Liver (tissue), 9 donors: ENCODE data around the gene RING1. TPM values are rescaled to one million over a fixed set of nuclear protein-coding genes. Genes with fewer than 3 reads are reported as not detected.

Source experiments
- DNase-seq: peaks from one replicate; pipeline ENCODE4 v3.0.0-alpha.2; 2017; ENCODE audit warnings: low spot score
- H3K27ac ChIP-seq, 2 donors: one replicate each; pipeline ENCODE4 v1.7.0; 2013; ENCODE audit warnings: inconsistent platforms in 2 of 2, low read length in 2 of 2, control low read depth in 1 of 2, low read depth in 1 of 2, mild to moderate bottlenecking in 1 of 2
- H3K27me3 ChIP-seq, 4 donors: one replicate each; pipeline versions ENCODE4 v1.6.1 to v1.7.0; 2013; ENCODE audit warnings: low read length in 3 of 4, inconsistent platforms in 1 of 4, mild to moderate bottlenecking in 1 of 4, moderate library complexity in 1 of 4; ENCODE audit not compliant: control insufficient read depth in 4 of 4, insufficient read depth in 4 of 4
- H3K36me3 ChIP-seq, 4 donors: one replicate each; pipeline versions ENCODE4 v1.6.1 to v1.7.0; 2013; ENCODE audit warnings: low read length in 3 of 4, mild to moderate bottlenecking in 3 of 4, low read depth in 1 of 4, moderate library complexity in 1 of 4; ENCODE audit not compliant: control insufficient read depth in 4 of 4, insufficient read depth in 3 of 4
- H3K4me1 ChIP-seq, 4 donors: one replicate each; pipeline versions ENCODE4 v1.6.1 to v1.7.0; 2013; ENCODE audit warnings: low read length in 3 of 4, mild to moderate bottlenecking in 3 of 4, moderate library complexity in 1 of 4; ENCODE audit not compliant: control insufficient read depth in 4 of 4, insufficient read depth in 4 of 4
- H3K4me3 ChIP-seq, 3 donors: one replicate each; pipeline versions ENCODE4 v1.6.1 to v1.7.0; 2013; ENCODE audit warnings: low read length in 3 of 3, control low read depth in 1 of 3, low read depth in 1 of 3, mild to moderate bottlenecking in 1 of 3
- H3K9ac ChIP-seq, 2 donors: one replicate each; pipeline ENCODE4 v1.7.0; 2013; ENCODE audit warnings: low read length in 2 of 2, mild to moderate bottlenecking in 2 of 2, moderate library complexity in 2 of 2, control low read depth in 1 of 2, low read depth in 1 of 2
- H3K9me3 ChIP-seq, 4 donors: one replicate each; pipeline versions ENCODE4 v1.6.1 to v1.7.0; 2013; ENCODE audit warnings: low read length in 3 of 4; ENCODE audit not compliant: control insufficient read depth in 4 of 4
- EGR1 ChIP-seq, 2 donors: IDR thresholded peaks; 2 replicates each; pipeline ENCODE4 v1.6.1; 2016 to 2018; ENCODE audit warnings: antibody characterized with exemption in 2 of 2, low read depth in 2 of 2
- FOXA1 ChIP-seq: IDR thresholded peaks from 2 replicates; pipeline ENCODE4 v1.6.1; 2016; ENCODE audit warnings: antibody characterized with exemption
- FOXA2 ChIP-seq: IDR thresholded peaks from 2 replicates; pipeline ENCODE4 v1.6.1; 2016; ENCODE audit warnings: antibody characterized with exemption
- HNF4A ChIP-seq, 2 donors: conservative IDR thresholded peaks; 2 replicates each; pipeline ENCODE4 v1.6.1; 2016; ENCODE audit warnings: antibody characterized with exemption in 2 of 2, mild to moderate bottlenecking in 2 of 2
- HNF4G ChIP-seq: IDR thresholded peaks from 2 replicates; pipeline ENCODE4 v1.6.1; 2016; ENCODE audit warnings: antibody characterized with exemption
- JUND ChIP-seq, 2 donors: IDR thresholded peaks; 2 replicates each; pipeline ENCODE4 v1.6.1; 2016; ENCODE audit warnings: antibody characterized with exemption in 2 of 2
- NR2F2 ChIP-seq: IDR thresholded peaks from 2 replicates; pipeline ENCODE4 v1.6.1; 2016; ENCODE audit warnings: antibody characterized with exemption
- RAD21 ChIP-seq, 2 donors: IDR thresholded peaks; 2 replicates each; pipeline ENCODE4 v1.6.1; 2016; ENCODE audit warnings: antibody characterized with exemption in 2 of 2, mild to moderate bottlenecking in 2 of 2
- RXRA ChIP-seq, 2 donors: IDR thresholded peaks; 2 replicates each; pipeline ENCODE4 v1.6.1; 2017 to 2018; ENCODE audit warnings: antibody characterized with exemption in 2 of 2, mild to moderate bottlenecking in 1 of 2
- SP1 ChIP-seq: IDR thresholded peaks from 2 replicates; pipeline ENCODE4 v1.6.1; 2018; ENCODE audit warnings: antibody characterized with exemption, mild to moderate bottlenecking
- TAF1 ChIP-seq: conservative IDR thresholded peaks from 2 replicates; pipeline ENCODE4 v1.6.1; 2016; ENCODE audit warnings: antibody characterized with exemption, mild to moderate bottlenecking
- YY1 ChIP-seq: IDR thresholded peaks from 2 replicates; pipeline ENCODE4 v1.6.1; 2016; ENCODE audit warnings: antibody characterized with exemption, mild to moderate bottlenecking
- WGBS: extraction: QIAGEN DNeasy Blood & Tissue Kit; methylation state at CpG from one replicate; pipeline ENCODE4 v1.1.7; 2013; 5-methylcytosine and 5-hydroxymethylcytosine counted together
- polyA plus RNA-seq, 2 donors: library from polyadenylated mRNA; stranded (reverse) in 1 of 2; unstranded in 1 of 2; fragments of 200-250 nt in 1 of 2; fragments of >200 nt in 1 of 2; fragmentation: Nextera tagmentation in 1 of 2; extraction: Ambion mirVana in 1 of 2; gene quantifications; one replicate each; pipeline versions ENCODE4 v1.2.1 to v1.2.3, GENCODE V29; 2013 to 2015
- total RNA-seq, 2 donors: library from RNA; depleted of rRNA; stranded (reverse); fragments of >200 nt; gene quantifications; one replicate each; pipeline ENCODE4 v1.2.3, GENCODE V29; 2014
- TF ChIP-seq, protein P1 (sequence below): IDR thresholded peaks from 2 replicates; pipeline ENCODE4 v1.6.1; 2016; ENCODE audit warnings: antibody characterized with exemption
- TF ChIP-seq, protein P2 (sequence below): fragments of 150-350 bp; IDR thresholded peaks from 2 replicates; pipeline ENCODE4 v1.5.1; 2017; ENCODE audit warnings: improper control_type of control experiment, low read depth, low read length; ENCODE audit not compliant: missing input control
- TF ChIP-seq, protein P3 (sequence below): IDR thresholded peaks from 2 replicates; pipeline ENCODE4 v1.6.1; 2016; ENCODE audit warnings: antibody characterized with exemption
- donor health status: healthy.
- donor health status: healthy.
- donor health status: healthy.
- donor health status: healthy.
- donor health status: healthy.

RING1 gene
- total and polyA plus RNA-seq, 4 donors, result 4.4 to 19.7 (median 14.9) TPM

DNA sequence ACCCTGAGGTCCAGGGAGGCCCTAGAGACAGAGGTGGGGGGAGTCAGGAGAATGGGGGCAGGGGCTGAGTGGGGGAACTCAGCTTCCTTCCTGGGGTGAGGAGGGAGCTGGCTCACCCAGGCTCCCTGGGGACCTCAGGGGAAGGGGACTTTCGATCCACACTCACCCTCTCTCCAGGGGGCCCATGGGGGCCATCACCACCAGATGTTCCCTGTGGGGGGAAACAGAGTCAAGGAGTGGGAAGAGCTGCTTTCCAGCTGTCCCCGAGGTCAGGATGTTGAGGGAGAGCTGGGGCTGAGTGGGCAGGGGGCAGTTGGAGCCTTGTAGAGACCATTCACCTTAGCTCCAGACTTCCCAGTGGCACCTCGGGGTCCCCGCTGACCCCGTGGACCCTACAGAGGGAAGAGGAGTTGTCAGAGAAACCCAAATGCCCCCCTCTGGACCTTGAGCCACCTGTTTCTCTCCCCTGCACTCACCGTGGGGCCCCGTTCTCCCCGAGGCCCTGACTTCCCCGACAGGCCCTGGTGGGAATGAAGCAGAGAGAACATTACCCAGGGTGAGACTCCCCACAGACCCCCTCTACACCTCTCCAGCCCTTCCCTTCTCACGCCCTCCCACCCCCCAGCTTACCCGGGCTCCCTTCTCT, 34.6 kb upstream of the RING1 start:
- 71% methylated on average over 11 of the region's 11 CpGs for WGBS
- Histone ChIP-seq H3K9me3 (no peaks in the 10 kb centered on the region), H3K4me1 (no peaks in the 10 kb centered on the region), H3K27ac (no peak overlapping the region), H3K9ac (no peak overlapping the region), H3K4me3 (no peak overlapping the region), H3K27me3 (no peaks in the 10 kb centered on the region), H3K36me3 (no peaks in the 10 kb centered on the region)
- TF ChIP-seq HNF4G (no peak), JUND (IDR thresholded peaks at IDR 0.05) (no peak), EGR1 (IDR thresholded peaks at IDR 0.05; ENCODE audit: low read depth in 2 of 2) (no peak), SP1 (no peak), HNF4A (conservative IDR thresholded peaks at IDR 0.05) (no peak), TAF1 (no peak), RAD21 (IDR thresholded peaks at IDR 0.05) (no peak), FOXA1 (no peak)
- DNase-seq, result no peak

DNA sequence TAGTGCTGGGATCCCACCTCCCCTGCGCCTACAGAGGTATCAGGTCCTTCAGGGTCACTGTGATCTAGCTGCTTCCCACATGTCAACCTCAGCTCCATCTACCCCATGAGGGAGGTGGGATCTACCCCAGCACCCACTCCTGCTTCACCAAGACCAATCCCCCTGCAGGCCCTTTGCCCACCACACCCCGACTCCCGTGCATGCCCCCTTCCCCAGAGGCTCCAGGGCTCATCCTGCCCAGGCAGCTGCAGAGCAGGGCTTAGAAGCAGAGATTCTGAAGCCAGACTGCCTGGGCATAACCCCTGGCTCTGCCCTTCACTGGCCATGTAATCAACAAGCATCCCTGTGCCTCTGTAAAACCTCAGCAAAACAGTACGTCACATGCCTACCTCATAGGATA, 33.5 kb upstream of the RING1 start:
- H3K27ac ChIP-seq, result no peak overlapping the region
- H3K4me3 ChIP-seq, result no peak overlapping the region
- H3K27me3 ChIP-seq, result no peaks in the 10 kb centered on the region
- no peak for TF ChIP-seq TAF1
- no peak for TF ChIP-seq EGR1 (IDR thresholded peaks at IDR 0.05; ENCODE audit: low read depth in 2 of 2)
- no peak for TF ChIP-seq SP1
- TF ChIP-seq RXRA (IDR thresholded peaks at IDR 0.05), result no peak
- no peak for TF ChIP-seq FOXA2
- TF ChIP-seq, protein P1, sequence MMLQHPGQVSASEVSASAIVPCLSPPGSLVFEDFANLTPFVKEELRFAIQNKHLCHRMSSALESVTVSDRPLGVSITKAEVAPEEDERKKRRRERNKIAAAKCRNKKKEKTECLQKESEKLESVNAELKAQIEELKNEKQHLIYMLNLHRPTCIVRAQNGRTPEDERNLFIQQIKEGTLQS, result no peak
- no peak overlapping the region for H3K9ac ChIP-seq
- 94% methylated on average over 4 of the region's 4 CpGs for WGBS
- H3K4me1 ChIP-seq, result no peaks in the 10 kb centered on the region
- no peaks in the 10 kb centered on the region for H3K36me3 ChIP-seq
- no peak for DNase-seq
- H3K9me3 ChIP-seq, result no peaks in the 10 kb centered on the region

DNA sequence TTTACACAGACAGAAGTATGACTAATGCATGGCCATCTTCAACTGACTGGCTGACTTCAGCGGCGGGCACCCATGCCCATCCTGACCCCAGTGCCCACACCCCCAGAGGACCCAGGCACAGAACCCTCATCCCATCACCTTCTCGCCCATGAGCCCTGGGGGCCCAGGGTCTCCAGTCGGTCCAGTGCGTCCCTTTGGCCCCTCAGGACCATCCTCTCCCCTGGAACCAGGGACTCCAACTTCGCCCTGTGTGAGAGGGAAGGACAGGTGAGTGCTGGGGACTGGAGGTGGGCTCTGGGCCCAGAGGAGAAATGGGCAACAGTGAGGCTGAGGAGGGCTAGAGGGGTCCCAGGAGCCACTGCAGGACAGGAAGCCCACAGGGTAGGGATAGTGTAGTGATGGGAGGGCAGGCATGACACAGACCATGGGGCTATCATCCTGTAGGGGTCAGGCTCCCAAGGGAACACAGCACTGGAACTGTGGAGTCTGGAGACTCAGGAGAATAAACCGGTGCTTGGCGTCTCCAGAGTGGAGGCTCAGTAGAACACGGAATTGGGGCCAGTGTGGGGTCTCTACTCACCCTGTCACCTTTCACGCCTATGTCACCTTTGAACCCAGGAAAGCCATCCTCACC, 32.7 kb upstream of the RING1 start:
- Histone ChIP-seq H3K9ac (no peak overlapping the region), H3K27ac (no peak overlapping the region), H3K9me3 (no peaks in the 10 kb centered on the region), H3K27me3 (no peaks in the 10 kb centered on the region), H3K4me1 (no peaks in the 10 kb centered on the region), H3K36me3 (no peaks in the 10 kb centered on the region), H3K4me3 (no peak overlapping the region)
- DNase-seq, result no peak
- TF ChIP-seq EGR1 (IDR thresholded peaks at IDR 0.05; ENCODE audit: low read depth in 2 of 2), result no peak
- no peak for TF ChIP-seq YY1
- no peak for TF ChIP-seq RXRA (IDR thresholded peaks at IDR 0.05)
- TF ChIP-seq RAD21 (IDR thresholded peaks at IDR 0.05), result no peak
- WGBS, result 77% methylated on average over 10 of the region's 10 CpGs

DNA sequence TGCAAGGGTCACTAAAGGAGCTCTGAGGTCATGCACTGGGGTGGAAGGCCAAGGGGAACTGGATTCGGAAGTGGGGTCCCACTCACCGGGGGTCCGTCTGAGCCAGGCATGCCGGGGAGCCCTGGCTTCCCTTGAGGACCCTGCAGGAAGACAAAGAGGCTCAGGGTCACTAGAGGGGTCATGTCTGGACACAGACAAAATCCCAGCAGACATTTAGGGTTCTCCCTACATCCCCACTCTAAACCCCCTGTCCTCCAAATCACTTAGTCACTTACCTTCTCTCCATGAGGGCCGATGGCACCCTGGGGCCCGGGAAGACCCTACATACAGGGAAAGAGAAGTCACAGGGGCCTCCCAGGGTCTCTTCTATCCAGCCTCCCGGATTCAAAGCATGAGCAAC, 31.4 kb upstream of the RING1 start:
- no peak overlapping the region for H3K27ac ChIP-seq
- no peak overlapping the region for H3K9ac ChIP-seq
- no peak for DNase-seq
- no peaks in the 10 kb centered on the region for H3K4me1 ChIP-seq
- 90% methylated on average over 7 of the region's 7 CpGs for WGBS
- no peaks in the 10 kb centered on the region for H3K27me3 ChIP-seq
- no peak overlapping the region for H3K4me3 ChIP-seq
- H3K36me3 ChIP-seq, result no peaks in the 10 kb centered on the region
- no peaks in the 10 kb centered on the region for H3K9me3 ChIP-seq
- TF ChIP-seq HNF4G, result no peak
- TF ChIP-seq, protein P2, sequence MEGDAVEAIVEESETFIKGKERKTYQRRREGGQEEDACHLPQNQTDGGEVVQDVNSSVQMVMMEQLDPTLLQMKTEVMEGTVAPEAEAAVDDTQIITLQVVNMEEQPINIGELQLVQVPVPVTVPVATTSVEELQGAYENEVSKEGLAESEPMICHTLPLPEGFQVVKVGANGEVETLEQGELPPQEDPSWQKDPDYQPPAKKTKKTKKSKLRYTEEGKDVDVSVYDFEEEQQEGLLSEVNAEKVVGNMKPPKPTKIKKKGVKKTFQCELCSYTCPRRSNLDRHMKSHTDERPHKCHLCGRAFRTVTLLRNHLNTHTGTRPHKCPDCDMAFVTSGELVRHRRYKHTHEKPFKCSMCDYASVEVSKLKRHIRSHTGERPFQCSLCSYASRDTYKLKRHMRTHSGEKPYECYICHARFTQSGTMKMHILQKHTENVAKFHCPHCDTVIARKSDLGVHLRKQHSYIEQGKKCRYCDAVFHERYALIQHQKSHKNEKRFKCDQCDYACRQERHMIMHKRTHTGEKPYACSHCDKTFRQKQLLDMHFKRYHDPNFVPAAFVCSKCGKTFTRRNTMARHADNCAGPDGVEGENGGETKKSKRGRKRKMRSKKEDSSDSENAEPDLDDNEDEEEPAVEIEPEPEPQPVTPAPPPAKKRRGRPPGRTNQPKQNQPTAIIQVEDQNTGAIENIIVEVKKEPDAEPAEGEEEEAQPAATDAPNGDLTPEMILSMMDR, result no peak
- TF ChIP-seq FOXA1, result no peak
- TF ChIP-seq SP1, result no peak
- TF ChIP-seq NR2F2, result no peak
- no peak for TF ChIP-seq FOXA2
- TF ChIP-seq JUND (IDR thresholded peaks at IDR 0.05), result no peak
- no peak for TF ChIP-seq RXRA (IDR thresholded peaks at IDR 0.05)
- TF ChIP-seq, protein P3, sequence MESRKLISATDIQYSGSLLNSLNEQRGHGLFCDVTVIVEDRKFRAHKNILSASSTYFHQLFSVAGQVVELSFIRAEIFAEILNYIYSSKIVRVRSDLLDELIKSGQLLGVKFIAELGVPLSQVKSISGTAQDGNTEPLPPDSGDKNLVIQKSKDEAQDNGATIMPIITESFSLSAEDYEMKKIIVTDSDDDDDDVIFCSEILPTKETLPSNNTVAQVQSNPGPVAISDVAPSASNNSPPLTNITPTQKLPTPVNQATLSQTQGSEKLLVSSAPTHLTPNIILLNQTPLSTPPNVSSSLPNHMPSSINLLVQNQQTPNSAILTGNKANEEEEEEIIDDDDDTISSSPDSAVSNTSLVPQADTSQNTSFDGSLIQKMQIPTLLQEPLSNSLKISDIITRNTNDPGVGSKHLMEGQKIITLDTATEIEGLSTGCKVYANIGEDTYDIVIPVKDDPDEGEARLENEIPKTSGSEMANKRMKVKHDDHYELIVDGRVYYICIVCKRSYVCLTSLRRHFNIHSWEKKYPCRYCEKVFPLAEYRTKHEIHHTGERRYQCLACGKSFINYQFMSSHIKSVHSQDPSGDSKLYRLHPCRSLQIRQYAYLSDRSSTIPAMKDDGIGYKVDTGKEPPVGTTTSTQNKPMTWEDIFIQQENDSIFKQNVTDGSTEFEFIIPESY, result no peak
